ENCODE measurements around the gene KRTAP13-2.

DNA sequence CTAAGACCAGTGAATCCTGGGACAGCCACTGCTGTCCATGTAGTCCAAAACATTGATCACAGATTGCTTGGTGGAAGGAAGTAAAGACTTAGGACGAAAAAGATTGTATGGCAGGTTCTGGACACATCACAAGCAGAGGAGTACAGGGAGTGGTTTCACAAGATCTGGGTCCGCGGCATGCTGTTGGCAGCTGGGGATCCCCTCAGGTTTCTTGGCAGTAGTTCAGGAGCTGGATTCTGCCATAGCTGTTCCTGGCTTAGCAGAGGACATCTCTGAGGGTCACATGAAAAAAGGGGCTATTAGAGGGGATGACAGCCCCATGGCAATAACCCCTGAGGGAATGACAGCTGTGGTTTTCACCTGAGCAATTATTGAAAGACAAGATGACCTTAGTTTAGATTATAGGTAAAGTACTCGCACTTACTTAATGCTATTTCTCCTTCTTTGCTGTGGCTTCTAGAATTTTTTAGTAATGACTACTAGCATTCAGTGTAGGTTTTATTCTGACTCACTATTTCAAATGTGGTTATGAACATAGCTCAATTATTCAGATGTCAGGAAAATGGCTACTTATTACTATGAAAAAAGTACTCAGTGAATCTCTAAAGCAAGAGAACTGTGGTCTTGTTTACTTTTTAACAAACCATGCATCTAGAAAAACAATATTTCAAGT is 42.7 kb downstream of the KRTAP13-2 start:
- TF ChIP-seq, protein P1, sequence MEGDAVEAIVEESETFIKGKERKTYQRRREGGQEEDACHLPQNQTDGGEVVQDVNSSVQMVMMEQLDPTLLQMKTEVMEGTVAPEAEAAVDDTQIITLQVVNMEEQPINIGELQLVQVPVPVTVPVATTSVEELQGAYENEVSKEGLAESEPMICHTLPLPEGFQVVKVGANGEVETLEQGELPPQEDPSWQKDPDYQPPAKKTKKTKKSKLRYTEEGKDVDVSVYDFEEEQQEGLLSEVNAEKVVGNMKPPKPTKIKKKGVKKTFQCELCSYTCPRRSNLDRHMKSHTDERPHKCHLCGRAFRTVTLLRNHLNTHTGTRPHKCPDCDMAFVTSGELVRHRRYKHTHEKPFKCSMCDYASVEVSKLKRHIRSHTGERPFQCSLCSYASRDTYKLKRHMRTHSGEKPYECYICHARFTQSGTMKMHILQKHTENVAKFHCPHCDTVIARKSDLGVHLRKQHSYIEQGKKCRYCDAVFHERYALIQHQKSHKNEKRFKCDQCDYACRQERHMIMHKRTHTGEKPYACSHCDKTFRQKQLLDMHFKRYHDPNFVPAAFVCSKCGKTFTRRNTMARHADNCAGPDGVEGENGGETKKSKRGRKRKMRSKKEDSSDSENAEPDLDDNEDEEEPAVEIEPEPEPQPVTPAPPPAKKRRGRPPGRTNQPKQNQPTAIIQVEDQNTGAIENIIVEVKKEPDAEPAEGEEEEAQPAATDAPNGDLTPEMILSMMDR (IDR thresholded peaks at IDR 0.05; ENCODE audit: insufficient read depth, low read length) = no peak
- TF ChIP-seq POLR2AphosphoS5 (IDR thresholded peaks at IDR 0.05; ENCODE audit: low read depth) = no peak

Data from HL-60 (cell line).